ENCODE results near the gene CCR5AS.

CCR5AS gene

GRCh38 chr3:46383211-46383950 is 23.5 kb downstream of the CCR5AS start:
- Histone ChIP-seq H4K20me1 (ENCODE audit: control insufficient read depth, insufficient read depth, insufficient read length) (no peaks in the 10 kb centered on the region), H3K9ac (ENCODE audit: extremely low read depth, insufficient read length, low read length) (no peak overlapping the region), H3K23ac (ENCODE audit: insufficient read length, low read depth, low read length) (no peak overlapping the region), H2BK12ac (ENCODE audit: insufficient read length, low read depth, low read length) (no peak overlapping the region), H3K4me2 (ENCODE audit: insufficient read depth, insufficient read length, low read length) (no peak overlapping the region), H2AK5ac (ENCODE audit: insufficient read length, low read length) (no peak overlapping the region), H3K14ac (ENCODE audit: insufficient read depth, low read length) (no peak overlapping the region), H2AFZ (ENCODE audit: low read length) (no peak overlapping the region), H3K79me1 (ENCODE audit: insufficient read depth, low read depth, low read length, poor library complexity, severe bottlenecking) (no peaks in the 10 kb centered on the region), H3K9me3 (ENCODE audit: control insufficient read depth, low read depth, low read length) (no peaks in the 10 kb centered on the region), H3K18ac (ENCODE audit: insufficient read length, low read depth, low read length) (no peak overlapping the region), H2BK15ac (ENCODE audit: low read depth, low read length) (no peak overlapping the region), H3K79me2 (ENCODE audit: insufficient read depth, low read length) (no peaks in the 10 kb centered on the region), H3K4ac (ENCODE audit: low read depth, low read length) (no peak overlapping the region), H3K56ac (ENCODE audit: insufficient read length, low read depth, low read length) (no peak overlapping the region), H4K8ac (replicated peaks; ENCODE audit: insufficient read length, low read depth, low read length) (no peak overlapping the region), H3K27me3 (ENCODE audit: insufficient read depth, low read length) (no peaks in the 10 kb centered on the region), H4K5ac (ENCODE audit: insufficient read length, low read depth, low read length) (no peak overlapping the region), H2BK20ac (ENCODE audit: low read depth, low read length, poor library complexity, severe bottlenecking) (no peak overlapping the region), H2BK120ac (ENCODE audit: low read depth, low read length, poor library complexity, severe bottlenecking) (no peak overlapping the region), H2BK5ac (ENCODE audit: insufficient read length, low read length) (no peak overlapping the region), H3K4me1 (ENCODE audit: insufficient read depth, low read length) (peaks cover 8% of the 10 kb centered on the region; the same call in 1 of the 2 replicates), H3K23me2 (ENCODE audit: insufficient read length, low read depth, low read length, poor library complexity, severe bottlenecking) (no peaks in the 10 kb centered on the region), H4K91ac (ENCODE audit: insufficient read length, low read depth, low read length) (no peak overlapping the region), H3T11ph (ENCODE audit: low read length) (no peak overlapping the region), H3K27ac (ENCODE audit: insufficient read length, low read depth, low read length) (no peak overlapping the region)
- Mint-ChIP-seq H3K27ac (no peak overlapping the region), H3K4me3 (no peak overlapping the region), H3K9me3 (peaks cover 0 to 3% of the 10 kb centered on the region in 2 experiments; a peak in 2 of 5 replicates), H3K36me3 (ENCODE audit: insufficient read depth in 1 of 3, low read depth in 3 of 3) (no peaks in the 10 kb centered on the region), H3K4me1 (peaks cover 29 to 30% of the 10 kb centered on the region in 2 experiments), H3K27me3 (ENCODE audit: low read depth) (no peaks in the 10 kb centered on the region)
- TF ChIP-seq CTCF (conservative IDR thresholded peaks at IDR 0.05): no peak
- no peak for DNase-seq
- no CpG with 5 or more reads among the region's 6 CpGs for WGBS (ENCODE audit: extremely low coverage, insufficient read length, low lambda C conversion rate)
